Measurements from ENCODE around the gene TRERF1. TPM values are rescaled to one million over a fixed set of nuclear protein-coding genes. Genes with fewer than 3 reads are reported as not detected.

TRERF1 gene
- total RNA-seq, 1 donor from 2014 or later: 3.8 TPM

- TF ChIP-seq CTCF (IDR thresholded peaks at IDR 0.05): no peak
- DNase-seq: no peak
- Histone ChIP-seq H3K9me3 (no peaks in the 10 kb centered on the region), H3K27ac (no peak overlapping the region), H3K36me3 (no peaks in the 10 kb centered on the region), H3K4me3 (no peak overlapping the region), H3K4me1 (no peaks in the 10 kb centered on the region), H3K27me3 (no peaks in the 10 kb centered on the region)
- no peak for ATAC-seq
- intact Hi-C loops (cut with DNase I): no loop called here
These were observed 129.1 kb downstream of the TRERF1 start for GRCh38 chr6:42322676-42323075.

GRCh38 chr6:42321976-42322375, 129.8 kb downstream of the TRERF1 start:
- TF ChIP-seq CTCF (IDR thresholded peaks at IDR 0.05): no peak
- H3K36me3 ChIP-seq: no peaks in the 10 kb centered on the region
- H3K27me3 ChIP-seq: no peaks in the 10 kb centered on the region
- H3K4me3 ChIP-seq: no peak overlapping the region
- H3K4me1 ChIP-seq: no peaks in the 10 kb centered on the region
- no peak for DNase-seq
- H3K27ac ChIP-seq: no peak overlapping the region
- no peaks in the 10 kb centered on the region for H3K9me3 ChIP-seq
- no peak for ATAC-seq
- intact Hi-C loops (cut with DNase I): no loop called here

- no peaks in the 10 kb centered on the region for H3K9me3 ChIP-seq
- no peaks in the 10 kb centered on the region for H3K36me3 ChIP-seq
- ATAC-seq (no peak), DNase-seq (no peak)
- no peak for TF ChIP-seq CTCF (IDR thresholded peaks at IDR 0.05)
- no peak overlapping the region for H3K4me3 ChIP-seq
- no peaks in the 10 kb centered on the region for H3K27me3 ChIP-seq
- H3K4me1 ChIP-seq: no peaks in the 10 kb centered on the region
- intact Hi-C loops (cut with DNase I): no loop called here
- no peak overlapping the region for H3K27ac ChIP-seq
These were observed 131.0 kb downstream of the TRERF1 start for GRCh38 chr6:42320762-42321161.

- DNase-seq (no peak), ATAC-seq (no peak)
- no peak overlapping the region for H3K27ac ChIP-seq
- no peaks in the 10 kb centered on the region for H3K36me3 ChIP-seq
- no peak overlapping the region for H3K4me3 ChIP-seq
- H3K9me3 ChIP-seq: no peaks in the 10 kb centered on the region
- TF ChIP-seq CTCF (IDR thresholded peaks at IDR 0.05): no peak
- peaks cover 8% of the 10 kb centered on the region for H3K4me1 ChIP-seq
- intact Hi-C loops (cut with DNase I): no loop called here
- no peaks in the 10 kb centered on the region for H3K27me3 ChIP-seq
These were observed 133.2 kb downstream of the TRERF1 start for GRCh38 chr6:42318480-42318879.

- Histone ChIP-seq H3K36me3 (no peaks in the 10 kb centered on the region), H3K4me3 (no peak overlapping the region), H3K27me3 (no peaks in the 10 kb centered on the region), H3K9me3 (no peaks in the 10 kb centered on the region), H3K4me1 (peaks cover 10% of the 10 kb centered on the region), H3K27ac (peak overlapping the region; percentile 30)
- no peak for TF ChIP-seq CTCF (IDR thresholded peaks at IDR 0.05)
- no peak for DNase-seq
- ATAC-seq: peak; percentile 41
- intact Hi-C loops (cut with DNase I): no loop called here
These were observed 134.7 kb downstream of the TRERF1 start for GRCh38 chr6:42316981-42317380.

Measured in upper lobe of right lung (tissue), 1 donor.